Measurements from ENCODE around the gene XPNPEP1.

The XPNPEP1 gene

GRCh38 chr10:109926061-109926745, 2.9 kb upstream of the XPNPEP1 start:
- Histone ChIP-seq H3K79me2 (ENCODE audit: low read length) (peaks cover 15% of the 10 kb centered on the region), H3K36me3 (replicated peaks; ENCODE audit: low read depth, low read length) (no peaks in the 10 kb centered on the region), H4K20me1 (ENCODE audit: insufficient read depth, low read length) (no peaks in the 10 kb centered on the region), H3K9ac (ENCODE audit: low read length) (no peak overlapping the region), H3K4me2 (ENCODE audit: low read length) (no peak overlapping the region), H3K4me1 (ENCODE audit: low read length) (peaks cover 11% of the 10 kb centered on the region), H3K27me3 (ENCODE audit: low read depth, low read length) (peaks cover 17% of the 10 kb centered on the region), H3K27ac (ENCODE audit: low read length) (no peak overlapping the region), H3K4me3 (ENCODE audit: low read length) (no peak overlapping the region), H3K9me3 (ENCODE audit: insufficient read depth, low read length) (no peaks in the 10 kb centered on the region), H2AFZ (ENCODE audit: low read depth, low read length) (no peak overlapping the region)
- no peak for TF ChIP-seq EZH2phosphoT487 (IDR thresholded peaks at IDR 0.05; ENCODE audit: low read depth)
- no peak for TF ChIP-seq CTCF (IDR thresholded peaks at IDR 0.05; ENCODE audit: low read depth, low read length)

- Histone ChIP-seq H4K20me1 (ENCODE audit: insufficient read depth, low read length) (no peaks in the 10 kb centered on the region), H2AFZ (ENCODE audit: low read depth, low read length) (no peak overlapping the region), H3K27ac (ENCODE audit: low read length) (no peak overlapping the region)
These were observed 1.8 kb upstream of the XPNPEP1 start for GRCh38 chr10:109924967-109925620.

GRCh38 chr10:109924087-109924486, 776 bp upstream of the XPNPEP1 start:
- no peaks in the 10 kb centered on the region for H3K9me3 ChIP-seq (ENCODE audit: insufficient read depth, low read length)
- H3K4me3 ChIP-seq (ENCODE audit: low read length) = peak overlapping the region; percentile 92
- no peaks in the 10 kb centered on the region for H4K20me1 ChIP-seq (ENCODE audit: insufficient read depth, low read length)
- TF ChIP-seq CTCF (IDR thresholded peaks at IDR 0.05; ENCODE audit: low read depth, low read length) (no peak), EZH2phosphoT487 (IDR thresholded peaks at IDR 0.05; ENCODE audit: low read depth) (no peak)
- peak overlapping the region; percentile 70; the same call in 1 of the 2 replicates for H3K9ac ChIP-seq (ENCODE audit: low read length)
- peak overlapping the region; percentile 99 for H2AFZ ChIP-seq (ENCODE audit: low read depth, low read length)
- peaks cover 17% of the 10 kb centered on the region for H3K27me3 ChIP-seq (ENCODE audit: low read depth, low read length)
- H3K4me1 ChIP-seq (ENCODE audit: low read length) = peaks cover 11% of the 10 kb centered on the region
- peaks cover 15% of the 10 kb centered on the region for H3K79me2 ChIP-seq (ENCODE audit: low read length)
- no peak overlapping the region for H3K27ac ChIP-seq (ENCODE audit: low read length)
- H3K4me2 ChIP-seq (ENCODE audit: low read length) = peak overlapping the region; percentile 98
- H3K36me3 ChIP-seq (replicated peaks; ENCODE audit: low read depth, low read length) = no peaks in the 10 kb centered on the region

More at GRCh38 chr10:109924967-109925620, 1.8 kb upstream of the XPNPEP1 start:
- no peaks in the 10 kb centered on the region for H3K9me3 ChIP-seq (ENCODE audit: insufficient read depth, low read length)
- H3K4me3 ChIP-seq (ENCODE audit: low read length) = no peak overlapping the region
- H3K27me3 ChIP-seq (ENCODE audit: low read depth, low read length) = peaks cover 17% of the 10 kb centered on the region
- peaks cover 15% of the 10 kb centered on the region for H3K79me2 ChIP-seq (ENCODE audit: low read length)
- TF ChIP-seq CTCF (IDR thresholded peaks at IDR 0.05; ENCODE audit: low read depth, low read length) = no peak
- no peak for TF ChIP-seq EZH2phosphoT487 (IDR thresholded peaks at IDR 0.05; ENCODE audit: low read depth)
- no peaks in the 10 kb centered on the region for H3K36me3 ChIP-seq (replicated peaks; ENCODE audit: low read depth, low read length)
- H3K4me2 ChIP-seq (ENCODE audit: low read length) = no peak overlapping the region
- peaks cover 11% of the 10 kb centered on the region for H3K4me1 ChIP-seq (ENCODE audit: low read length)
- no peak overlapping the region for H3K9ac ChIP-seq (ENCODE audit: low read length)

GRCh38 chr10:109922358-109922975, 844 bp downstream of the XPNPEP1 start:
- TF ChIP-seq CTCF (IDR thresholded peaks at IDR 0.05; ENCODE audit: low read depth, low read length) = no peak
- no peak for TF ChIP-seq EZH2phosphoT487 (IDR thresholded peaks at IDR 0.05; ENCODE audit: low read depth)
- Histone ChIP-seq H3K4me2 (ENCODE audit: low read length) (peak overlapping the region; percentile 96), H3K79me2 (ENCODE audit: low read length) (peaks cover 22% of the 10 kb centered on the region), H3K4me1 (ENCODE audit: low read length) (peaks cover 11% of the 10 kb centered on the region), H3K36me3 (replicated peaks; ENCODE audit: low read depth, low read length) (no peaks in the 10 kb centered on the region), H4K20me1 (ENCODE audit: insufficient read depth, low read length) (0 out of 2 replicates have a peak, but pooled peaks cover 1% of the 10 kb centered on the region), H3K27ac (ENCODE audit: low read length) (no peak overlapping the region), H3K27me3 (ENCODE audit: low read depth, low read length) (peaks cover 13% of the 10 kb centered on the region), H2AFZ (ENCODE audit: low read depth, low read length) (no peak overlapping the region), H3K9ac (ENCODE audit: low read length) (peak overlapping the region; percentile 91), H3K4me3 (ENCODE audit: low read length) (peak overlapping the region; percentile 92), H3K9me3 (ENCODE audit: insufficient read depth, low read length) (no peaks in the 10 kb centered on the region)
